Hepatocyte (in vitro differentiated cells): Measurements from ENCODE around the gene DOCK1.

Experiments
- EZH2 ChIP-seq: fragments of 200-600 bp; sonication (generic); IDR thresholded peaks from 2 replicates; pipeline ENCODE4 v1.6.1; 2016; ENCODE audit warnings: antibody characterized with exemption, mild to moderate bottlenecking, borderline replicate concordance
- EZH2phosphoT487 ChIP-seq: fragments of 200-600 bp; sonication (generic); IDR thresholded peaks from one replicate; pipeline ENCODE4 v1.6.1; 2018; ENCODE audit warnings: antibody characterized with exemption, mild to moderate bottlenecking, low read depth, moderate library complexity; ENCODE audit not compliant: unreplicated experiment, severe bottlenecking
- TF ChIP-seq, protein P1 (sequence below): fragments of 200-600 bp; sonication (generic); IDR thresholded peaks from 2 replicates; pipeline ENCODE4 v1.5.1; 2016; ENCODE audit warnings: antibody characterized with exemption, mild to moderate bottlenecking; ENCODE audit not compliant: poor library complexity

DNA sequence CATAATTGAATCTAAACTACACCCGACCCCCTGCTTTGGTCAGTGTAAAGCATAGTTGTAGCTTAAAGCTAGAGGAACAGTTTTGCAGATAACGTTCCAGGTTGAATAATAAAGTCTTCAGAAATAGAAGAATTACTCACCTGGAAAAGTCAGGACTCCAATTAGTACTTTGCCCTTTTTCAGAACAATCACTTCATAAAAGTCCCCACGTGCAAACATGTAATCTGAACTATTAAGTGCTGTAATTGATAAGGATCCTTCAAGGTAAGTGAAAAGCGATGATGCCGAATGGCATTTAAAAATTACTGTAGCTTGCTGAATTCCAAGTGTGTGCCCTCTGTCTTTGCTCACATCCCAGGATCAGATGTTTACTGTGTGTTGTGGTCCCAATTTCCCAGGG, 344.8 kb downstream of the DOCK1 start:
- TF ChIP-seq, protein P1, sequence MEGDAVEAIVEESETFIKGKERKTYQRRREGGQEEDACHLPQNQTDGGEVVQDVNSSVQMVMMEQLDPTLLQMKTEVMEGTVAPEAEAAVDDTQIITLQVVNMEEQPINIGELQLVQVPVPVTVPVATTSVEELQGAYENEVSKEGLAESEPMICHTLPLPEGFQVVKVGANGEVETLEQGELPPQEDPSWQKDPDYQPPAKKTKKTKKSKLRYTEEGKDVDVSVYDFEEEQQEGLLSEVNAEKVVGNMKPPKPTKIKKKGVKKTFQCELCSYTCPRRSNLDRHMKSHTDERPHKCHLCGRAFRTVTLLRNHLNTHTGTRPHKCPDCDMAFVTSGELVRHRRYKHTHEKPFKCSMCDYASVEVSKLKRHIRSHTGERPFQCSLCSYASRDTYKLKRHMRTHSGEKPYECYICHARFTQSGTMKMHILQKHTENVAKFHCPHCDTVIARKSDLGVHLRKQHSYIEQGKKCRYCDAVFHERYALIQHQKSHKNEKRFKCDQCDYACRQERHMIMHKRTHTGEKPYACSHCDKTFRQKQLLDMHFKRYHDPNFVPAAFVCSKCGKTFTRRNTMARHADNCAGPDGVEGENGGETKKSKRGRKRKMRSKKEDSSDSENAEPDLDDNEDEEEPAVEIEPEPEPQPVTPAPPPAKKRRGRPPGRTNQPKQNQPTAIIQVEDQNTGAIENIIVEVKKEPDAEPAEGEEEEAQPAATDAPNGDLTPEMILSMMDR = no peak
- TF ChIP-seq EZH2 (no peak), EZH2phosphoT487 (no peak)
